SU-DHL-6 (cell line): Measurements from ENCODE around the gene ARHGAP4.

Experiments used
- H2AFZ ChIP-seq: fragments of 200-600 bp; sonication (generic); 2 replicates; pipeline ENCODE4 v1.6.1; 2014; ENCODE audit warnings: low read depth, mild to moderate bottlenecking, moderate library complexity, mixed read lengths, antibody characterized with exemption, low read length; ENCODE audit not compliant: severe bottlenecking
- H3F3A ChIP-seq: fragments of 200-600 bp; shearing (Covaris generic); 2 replicates; pipeline ENCODE4 v1.6.0; 2016; ENCODE audit warnings: antibody characterized with exemption, mild to moderate bottlenecking; ENCODE audit not compliant: insufficient read depth
- H3K27ac ChIP-seq: fragments of 200-600 bp; sonication (generic); 2 replicates; pipeline ENCODE4 v1.5.1; 2016; ENCODE audit warnings: low read depth, mild to moderate bottlenecking, low read length, moderate library complexity, mixed read lengths
- H3K27me3 ChIP-seq: fragments of 200-600 bp; sonication (generic), shearing (Covaris generic); 2 replicates; pipeline ENCODE4 v1.6.0; 2014; ENCODE audit warnings: mild to moderate bottlenecking, low read length
- H3K36me3 ChIP-seq: fragments of 200-600 bp; sonication (generic); 2 replicates; pipeline ENCODE4 v1.6.1; 2014; ENCODE audit warnings: mild to moderate bottlenecking, low read length, mixed read lengths
- H3K4me2 ChIP-seq: fragments of 300-600, 200-600 bp; shearing (Covaris generic), sonication (generic); 2 replicates; pipeline ENCODE4 v1.6.0; 2014; ENCODE audit warnings: low read length, low read depth, mild to moderate bottlenecking; ENCODE audit not compliant: poor library complexity, severe bottlenecking
- H3K4me3 ChIP-seq: fragments of 200-600 bp; sonication (generic); 2 replicates; pipeline ENCODE4 v1.5.1; 2014; ENCODE audit warnings: antibody characterized with exemption, low read length, mild to moderate bottlenecking, mixed read lengths; ENCODE audit not compliant: insufficient read depth, poor library complexity, severe bottlenecking
- H3K79me2 ChIP-seq: fragments of 200-600 bp; sonication (generic); 2 replicates; pipeline ENCODE4 v1.6.1; 2014; ENCODE audit warnings: mild to moderate bottlenecking, low read length, moderate library complexity; ENCODE audit not compliant: insufficient read depth
- H3K9ac ChIP-seq: fragments of 200-600 bp; sonication (generic); 2 replicates; pipeline ENCODE4 v1.7.0; 2014; ENCODE audit warnings: mild to moderate bottlenecking, low read length
- H3K9me2 ChIP-seq: fragments of 200-600 bp; sonication (generic); replicated peaks from 2 replicates; pipeline ENCODE4 v1.6.1; 2014; ENCODE audit warnings: low read length; ENCODE audit not compliant: insufficient read depth
- H3K9me3 ChIP-seq: fragments of 200-600 bp; sonication (generic); 2 replicates; pipeline ENCODE4 v1.6.1; 2014; ENCODE audit warnings: low read length, mixed read lengths; ENCODE audit not compliant: insufficient read depth
- H4K20me1 ChIP-seq: fragments of 200-600 bp; sonication (generic); 2 replicates; pipeline ENCODE4 v1.6.1; 2014; ENCODE audit warnings: low read depth, mild to moderate bottlenecking, antibody characterized with exemption, low read length, moderate library complexity, mixed read lengths
- CTCF ChIP-seq: fragments of 200-600 bp; sonication (generic); IDR thresholded peaks from one replicate; pipeline ENCODE4 v1.5.1; 2017; ENCODE audit warnings: antibody characterized with exemption, mild to moderate bottlenecking, low read length, moderate library complexity; ENCODE audit not compliant: insufficient read depth, poor library complexity, severe bottlenecking
- EZH2phosphoT487 ChIP-seq: fragments of 200-600 bp; sonication (generic), shearing (Covaris generic); conservative IDR thresholded peaks from 2 replicates; pipeline ENCODE4 v1.6.1; 2018; ENCODE audit warnings: mild to moderate bottlenecking, antibody characterized with exemption, low read length, moderate library complexity, mixed read lengths

Gene ARHGAP4

GRCh38 chrX:153908219-153908860 lies 17.7 kb downstream of the ARHGAP4 start:
- no peaks in the 10 kb centered on the region for H3K27me3 ChIP-seq

GRCh38 chrX:153907456-153907855 lies 18.6 kb downstream of the ARHGAP4 start:
- Histone ChIP-seq H3K9me3 (no peaks in the 10 kb centered on the region), H3K9me2 (no peaks in the 10 kb centered on the region), H3F3A (no peaks in the 10 kb centered on the region), H3K79me2 (no peaks in the 10 kb centered on the region), H3K27ac (no peak overlapping the region), H3K27me3 (no peaks in the 10 kb centered on the region), H3K36me3 (no peaks in the 10 kb centered on the region), H2AFZ (no peak overlapping the region), H3K4me3 (no peak overlapping the region), H3K9ac (no peak overlapping the region), H3K4me2 (no peak overlapping the region), H4K20me1 (no peaks in the 10 kb centered on the region)
- TF ChIP-seq EZH2phosphoT487 (no peak), CTCF (no peak)

More at GRCh38 chrX:153908219-153908860, 17.7 kb downstream of the ARHGAP4 start:
- H3K9me2 ChIP-seq = no peaks in the 10 kb centered on the region
- H2AFZ ChIP-seq = no peak overlapping the region
- H3K9me3 ChIP-seq = no peaks in the 10 kb centered on the region
- H3K79me2 ChIP-seq = no peaks in the 10 kb centered on the region
- no peak overlapping the region for H3K9ac ChIP-seq
- H4K20me1 ChIP-seq = no peaks in the 10 kb centered on the region
- TF ChIP-seq EZH2phosphoT487 (no peak), CTCF (no peak)
- H3F3A ChIP-seq = no peaks in the 10 kb centered on the region
- H3K4me3 ChIP-seq = no peak overlapping the region
- H3K27ac ChIP-seq = no peak overlapping the region
- no peaks in the 10 kb centered on the region for H3K36me3 ChIP-seq
- no peak overlapping the region for H3K4me2 ChIP-seq

GRCh38 chrX:153906126-153906917 lies 19.7 kb downstream of the ARHGAP4 start:
- Histone ChIP-seq H3K27ac (no peak overlapping the region), H3K9me3 (no peaks in the 10 kb centered on the region), H3K9me2 (no peaks in the 10 kb centered on the region), H2AFZ (no peak overlapping the region), H3K36me3 (no peaks in the 10 kb centered on the region), H3K9ac (no peak overlapping the region), H4K20me1 (no peaks in the 10 kb centered on the region), H3K4me2 (no peak overlapping the region), H3K4me3 (no peak overlapping the region), H3K27me3 (no peaks in the 10 kb centered on the region), H3K79me2 (no peaks in the 10 kb centered on the region), H3F3A (no peaks in the 10 kb centered on the region)
- TF ChIP-seq CTCF (no peak), EZH2phosphoT487 (no peak)
